Activated CD4-positive, alpha-beta T cell treated with anti-CD3 and anti-CD28 coated beads, Interleukin-2, amount 10 ng/mL, durations not matched to agents 24 days and 14 days (primary cell): Measurements from ENCODE around the gene CALML4. TPM values are rescaled to one million over a fixed set of nuclear protein-coding genes. Genes with fewer than 3 reads are reported as not detected.
"Not testable (repeated sequence)": the region's sequence is repeated elsewhere in the genome, so short reads cannot be mapped to it uniquely, and the experiment has no call there.

ENCODE experiments used
- DNase-seq: peaks from one replicate; pipeline ENCODE4 v3.0.0; 2022
- H3K27ac Mint-ChIP-seq: one replicate; pipeline ENCODE4 v1.8.0; 2022; ENCODE audit warnings: mild to moderate bottlenecking, mixed read lengths
- H3K27me3 Mint-ChIP-seq: one replicate; pipeline ENCODE4 v1.8.0; 2022; ENCODE audit warnings: mixed read lengths
- H3K36me3 Mint-ChIP-seq: one replicate; pipeline ENCODE4 v1.8.0; 2022; ENCODE audit warnings: low read depth, mild to moderate bottlenecking, mixed read lengths
- H3K4me1 Mint-ChIP-seq: one replicate; pipeline ENCODE4 v1.8.0; 2021; ENCODE audit warnings: mixed read lengths
- H3K4me3 Mint-ChIP-seq: one replicate; pipeline ENCODE4 v1.8.0; 2022; ENCODE audit warnings: mild to moderate bottlenecking, moderate library complexity, mixed read lengths
- H3K9me3 Mint-ChIP-seq: one replicate; pipeline ENCODE4 v1.8.0; 2021; ENCODE audit warnings: mixed read lengths
- intact Hi-C: fragments of 100-400 bp; cut with micrococcal nuclease; formaldehyde crosslinking; loops from one replicate; pipeline ENCODE4 v1.15.1; 2023
- total RNA-seq: library from RNA; stranded (reverse); gene quantifications from 2 replicates; pipeline ENCODE4 v1.2.3, GENCODE V29; 2022

The CALML4 gene
- 14.6 and 16.5 TPM in 2 replicates for total RNA-seq

DNA sequence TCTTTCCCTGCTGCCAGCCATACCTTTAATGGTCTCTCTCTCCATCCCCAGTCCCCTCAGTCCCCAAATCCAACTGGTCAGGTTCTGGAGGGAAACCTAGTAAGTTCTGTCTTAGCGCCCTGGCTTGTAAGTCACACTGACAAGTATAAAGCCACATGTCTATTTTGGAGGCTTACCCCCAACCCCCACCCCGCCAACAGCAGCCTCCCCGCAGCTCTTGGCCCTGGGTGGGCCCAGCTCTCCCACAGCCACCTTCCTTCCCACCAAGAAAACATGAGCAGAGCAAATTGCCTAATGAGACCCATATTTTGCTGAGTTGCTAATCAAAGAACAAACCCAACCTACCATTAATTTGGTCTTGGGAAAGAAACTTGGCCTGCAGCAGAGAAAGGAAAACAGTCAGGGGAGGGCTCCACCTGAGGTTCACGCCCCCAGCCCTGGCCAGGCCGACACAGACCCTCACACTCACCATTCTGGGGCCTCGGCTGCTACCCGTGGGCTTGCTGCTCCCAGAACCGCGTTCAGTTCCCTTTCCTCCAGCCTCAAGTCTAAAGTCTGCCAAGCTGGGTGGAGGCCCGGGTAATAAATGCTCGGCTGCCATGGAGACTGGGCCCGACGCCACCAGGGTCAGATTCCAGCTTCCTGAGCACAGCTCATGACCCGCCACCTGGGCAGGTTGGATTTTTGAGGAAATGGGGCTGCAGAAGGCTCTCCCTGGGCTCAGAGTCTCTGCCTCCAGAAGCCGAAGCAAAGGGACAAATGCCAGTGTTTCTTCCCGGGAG is at the start of gene CALML4:
Gene CALML4, minus strand, starts transcription at position 557 of the 782 bp plus-strand sequence. Its CDS starts 85 bp downstream, at position 472.
- Mint-ChIP-seq H3K9me3 (no peaks in the 10 kb centered on the region), H3K36me3 (peaks cover 18% of the 10 kb centered on the region), H3K4me3 (peak within 1 kb of the TSS; percentile 73), H3K27me3 (no peaks in the 10 kb centered on the region), H3K4me1 (peaks cover 39% of the 10 kb centered on the region), H3K27ac (peak within 1 kb of the TSS; percentile 79)
- DNase-seq = no peak
- intact Hi-C loops = no loop called here

DNA sequence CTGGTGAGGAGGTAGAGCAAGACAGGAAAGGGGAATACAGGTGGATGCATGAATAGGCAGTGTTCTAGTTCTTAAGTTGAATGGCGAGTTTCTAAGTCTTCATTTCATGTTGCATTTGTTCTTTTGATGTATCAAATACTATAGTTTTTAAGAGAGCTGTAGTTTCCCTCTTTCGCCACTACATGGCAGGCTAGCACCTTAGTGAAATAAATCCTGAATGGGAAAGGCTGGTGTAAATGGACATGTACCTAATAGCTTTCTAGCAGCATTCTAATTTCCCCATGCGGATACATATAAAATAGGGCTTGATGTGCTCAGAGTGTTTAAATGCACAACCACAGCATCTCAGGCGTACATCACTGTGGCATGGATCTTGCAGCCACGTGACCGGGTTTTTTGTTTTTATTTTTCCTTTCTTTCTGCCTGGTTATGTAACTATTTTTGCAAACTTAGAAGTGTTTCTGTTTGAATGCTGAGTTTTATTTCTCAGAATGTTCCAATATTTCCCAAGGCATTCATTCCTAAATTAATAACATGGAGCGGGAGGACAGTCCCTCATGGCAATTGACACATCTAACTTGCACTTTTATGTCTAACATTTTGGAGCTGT is 47.9 kb upstream of the CALML4 start:
- peak; percentile 84 for DNase-seq
- no peaks in the 10 kb centered on the region for H3K9me3 Mint-ChIP-seq
- intact Hi-C loops = loop anchor here (1.0 to 10.0 kb wide), 3 partner anchors 53 to 422 kb away; no protein-coding TSS in a partner anchor
- H3K36me3 Mint-ChIP-seq = no peaks in the 10 kb centered on the region
- no peak overlapping the region for H3K27ac Mint-ChIP-seq
- no peak overlapping the region for H3K4me3 Mint-ChIP-seq
- H3K27me3 Mint-ChIP-seq = peaks cover 31% of the 10 kb centered on the region
- H3K4me1 Mint-ChIP-seq = peaks cover 8% of the 10 kb centered on the region

- no peak overlapping the region for H3K27ac Mint-ChIP-seq
- H3K4me1 Mint-ChIP-seq = peaks cover 4% of the 10 kb centered on the region
- intact Hi-C loops = no loop called here
- H3K9me3 Mint-ChIP-seq = peaks cover 7% of the 10 kb centered on the region
- no peak overlapping the region for H3K4me3 Mint-ChIP-seq
- peaks cover 1% of the 10 kb centered on the region for H3K36me3 Mint-ChIP-seq
- DNase-seq = no peak
- H3K27me3 Mint-ChIP-seq = peaks cover 36% of the 10 kb centered on the region
Observed at GRCh38 chr15:68249058-68249713, 44.1 kb upstream of the CALML4 start.

- Mint-ChIP-seq H3K4me1 (peaks cover 2% of the 10 kb centered on the region), H3K36me3 (peaks cover 1% of the 10 kb centered on the region), H3K9me3 (peaks cover 8% of the 10 kb centered on the region), H3K27me3 (peaks cover 27% of the 10 kb centered on the region), H3K4me3 (no peak overlapping the region), H3K27ac (no peak overlapping the region)
- intact Hi-C loops = no loop called here
- no peak for DNase-seq
Observed at GRCh38 chr15:68244235-68244634, 39.1 kb upstream of the CALML4 start.

DNA sequence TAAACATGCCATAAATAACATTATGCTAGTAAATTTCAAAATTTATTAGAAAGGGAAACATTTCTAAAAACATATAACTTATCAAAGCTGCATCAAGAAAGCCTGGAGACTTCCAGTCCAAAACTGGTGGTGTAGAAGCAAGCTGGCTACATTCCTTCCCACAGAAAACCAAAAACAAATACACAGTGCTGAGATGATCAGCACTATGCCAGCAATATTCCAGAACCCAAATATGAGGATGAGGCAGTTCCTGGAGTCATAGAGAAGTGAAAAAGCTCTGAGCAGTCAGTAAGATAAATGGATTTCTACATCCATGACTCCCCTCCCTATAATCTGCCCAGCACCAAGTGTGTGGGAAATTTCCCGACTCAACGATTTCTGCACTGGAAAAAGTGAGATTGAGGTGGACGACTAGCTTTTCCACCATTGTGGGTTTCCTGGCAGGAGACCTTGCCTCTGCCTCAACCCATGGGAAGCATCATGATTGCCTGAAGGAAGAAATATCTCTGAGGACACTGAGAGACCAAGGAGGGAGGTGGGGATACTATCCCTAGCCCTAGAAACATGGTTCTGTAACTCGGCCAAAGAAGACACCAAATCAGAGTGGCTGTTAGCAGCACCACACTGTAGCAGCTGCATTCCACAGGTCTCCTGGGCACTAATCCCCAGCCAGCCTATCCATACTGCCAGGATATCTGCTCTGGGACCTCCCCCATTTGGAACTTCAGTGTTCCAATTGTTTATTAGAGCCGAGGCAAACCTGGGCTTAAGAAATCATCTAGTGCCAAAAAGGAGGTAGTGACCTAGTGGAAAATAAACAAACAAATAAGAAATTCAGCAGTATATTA is 36.2 kb upstream of the CALML4 start:
- peaks cover 16% of the 10 kb centered on the region for H3K27me3 Mint-ChIP-seq
- H3K4me1 Mint-ChIP-seq = no peaks in the 10 kb centered on the region
- no peak overlapping the region for H3K27ac Mint-ChIP-seq
- H3K4me3 Mint-ChIP-seq = no peak overlapping the region
- DNase-seq = peak; percentile 29
- peaks cover 1% of the 10 kb centered on the region for H3K36me3 Mint-ChIP-seq
- H3K9me3 Mint-ChIP-seq = peaks cover 8% of the 10 kb centered on the region
- intact Hi-C loops = no loop called here

GRCh38 chr15:68239025-68239424 is 33.9 kb upstream of the CALML4 start:
- Mint-ChIP-seq H3K9me3 (no peaks in the 10 kb centered on the region), H3K27me3 (peaks cover 7% of the 10 kb centered on the region), H3K36me3 (no peaks in the 10 kb centered on the region), H3K4me1 (no peaks in the 10 kb centered on the region), H3K4me3 (no peak overlapping the region), H3K27ac (no peak overlapping the region)
- no peak for DNase-seq
- intact Hi-C loops = no loop called here

DNA sequence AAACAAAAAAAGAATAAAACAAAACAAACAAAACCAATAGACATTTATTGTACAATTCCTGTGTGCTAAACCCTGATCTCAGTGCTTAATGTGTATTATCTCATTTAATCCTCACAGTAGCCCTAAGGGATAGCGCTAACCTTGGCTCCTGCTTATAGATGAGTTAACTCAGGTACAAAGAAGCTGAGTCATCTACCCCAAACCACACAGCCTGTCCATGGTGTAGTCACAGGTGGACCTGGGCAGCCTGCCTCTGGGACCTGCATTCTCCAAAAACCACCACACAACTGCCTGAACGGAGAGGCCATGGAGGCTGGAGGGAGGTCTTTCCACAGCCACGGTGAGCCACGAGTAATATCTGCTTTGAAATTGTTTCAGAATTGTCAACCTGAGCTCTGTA is 29.9 kb upstream of the CALML4 start:
- H3K4me3 Mint-ChIP-seq = no peak overlapping the region
- no peak overlapping the region for H3K27ac Mint-ChIP-seq

DNA sequence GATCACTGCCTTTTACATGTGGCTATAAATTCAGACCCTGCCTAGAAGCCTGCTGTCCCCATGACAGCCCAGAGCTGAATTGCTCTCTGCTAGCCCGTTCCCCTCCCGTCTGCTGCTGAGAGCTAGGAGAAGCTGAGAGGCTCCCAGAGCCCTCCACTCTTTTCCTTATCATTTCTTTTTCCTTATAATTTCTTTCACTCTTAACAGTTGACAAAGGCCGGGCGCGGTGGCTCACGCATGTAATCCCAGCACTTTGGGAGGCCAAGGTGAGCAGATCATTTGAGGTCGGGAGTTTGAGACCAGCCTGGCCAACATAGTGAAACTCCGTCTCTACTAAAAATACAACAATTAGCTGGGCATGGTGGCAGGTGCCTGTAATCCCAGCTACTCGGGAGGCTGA is 29.4 kb upstream of the CALML4 start:
- peak; percentile 43 for DNase-seq
- peaks cover 11% of the 10 kb centered on the region for H3K4me1 Mint-ChIP-seq
- H3K4me3 Mint-ChIP-seq, H3K36me3 Mint-ChIP-seq, H3K27ac Mint-ChIP-seq, H3K9me3 Mint-ChIP-seq, intact Hi-C loops: not testable (repeated sequence)
- H3K27me3 Mint-ChIP-seq = peaks cover 14% of the 10 kb centered on the region

More for the DNA sequence above, 29.9 kb upstream of the CALML4 start:
- peaks cover 14% of the 10 kb centered on the region for H3K27me3 Mint-ChIP-seq
- intact Hi-C loops = no loop called here
- no peaks in the 10 kb centered on the region for H3K9me3 Mint-ChIP-seq
- peak; percentile 40 for DNase-seq
- H3K36me3 Mint-ChIP-seq = no peaks in the 10 kb centered on the region
- peaks cover 8% of the 10 kb centered on the region for H3K4me1 Mint-ChIP-seq

- Mint-ChIP-seq H3K4me1 (peaks cover 11% of the 10 kb centered on the region), H3K4me3 (no peak overlapping the region), H3K27ac (no peak overlapping the region), H3K9me3 (no peaks in the 10 kb centered on the region), H3K27me3 (peaks cover 14% of the 10 kb centered on the region), H3K36me3 (no peaks in the 10 kb centered on the region)
- no peak for DNase-seq
- intact Hi-C loops = no loop called here
Observed at GRCh38 chr15:68234060-68234459, 28.9 kb upstream of the CALML4 start.

DNA sequence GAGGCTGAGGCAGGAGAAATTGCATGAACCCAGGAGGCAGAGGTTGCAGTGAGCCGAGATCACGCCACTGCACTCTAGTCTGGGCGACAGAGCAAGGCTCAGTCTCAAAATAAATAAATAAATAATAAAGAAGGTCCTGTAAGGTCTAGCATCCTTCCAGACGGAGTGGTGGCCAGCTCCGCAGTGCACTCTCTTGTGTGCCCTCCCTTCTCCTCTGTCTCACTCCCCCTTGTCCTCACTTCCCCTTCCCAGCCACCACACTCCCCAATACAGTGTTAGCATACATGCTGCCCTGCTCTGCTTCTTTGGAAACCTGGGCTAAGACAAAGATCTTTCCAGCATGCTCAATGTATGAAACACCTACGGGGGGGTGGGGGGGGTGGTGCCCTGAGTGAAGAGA is 27.8 kb upstream of the CALML4 start:
- Mint-ChIP-seq H3K36me3 (peaks cover 8% of the 10 kb centered on the region), H3K27me3 (peaks cover 11% of the 10 kb centered on the region), H3K4me1 (peaks cover 19% of the 10 kb centered on the region), H3K4me3 (no peak overlapping the region), H3K27ac (no peak overlapping the region), H3K9me3 (no peaks in the 10 kb centered on the region)
- intact Hi-C loops = no loop called here
- no peak for DNase-seq

DNA sequence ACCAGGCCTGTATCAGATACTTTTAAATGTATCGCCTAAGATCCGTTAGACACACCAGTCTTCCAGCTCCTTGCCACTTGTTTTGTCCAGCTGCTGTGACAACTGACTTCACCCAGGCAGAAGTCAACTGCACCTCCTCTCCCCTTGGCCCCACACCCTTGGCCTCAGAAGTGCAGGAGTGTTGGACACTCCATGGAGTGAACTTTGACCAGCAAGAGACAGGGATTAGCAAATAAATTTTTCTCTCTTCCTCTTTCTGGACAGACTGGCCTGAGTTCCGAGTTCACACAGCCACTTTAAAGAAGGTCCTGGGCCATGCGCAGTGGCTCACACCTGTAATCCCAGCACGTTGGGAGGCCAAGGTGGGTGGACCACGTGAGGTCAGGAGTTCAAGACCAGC is 27.3 kb upstream of the CALML4 start:
- peaks cover 10% of the 10 kb centered on the region for H3K27me3 Mint-ChIP-seq
- H3K4me3 Mint-ChIP-seq = no peak overlapping the region
- no peaks in the 10 kb centered on the region for H3K9me3 Mint-ChIP-seq
- DNase-seq = no peak
- H3K36me3 Mint-ChIP-seq = peaks cover 11% of the 10 kb centered on the region
- H3K4me1 Mint-ChIP-seq = peaks cover 24% of the 10 kb centered on the region
- no peak overlapping the region for H3K27ac Mint-ChIP-seq
- intact Hi-C loops = no loop called here

- Mint-ChIP-seq H3K9me3 (no peaks in the 10 kb centered on the region), H3K4me1 (peaks cover 28% of the 10 kb centered on the region), H3K4me3 (peak overlapping the region; percentile 61), H3K27me3 (peaks cover 7% of the 10 kb centered on the region), H3K36me3 (peaks cover 11% of the 10 kb centered on the region), H3K27ac (peak overlapping the region; percentile 68)
- intact Hi-C loops = no loop called here
- peak; percentile 58 for DNase-seq
Observed at GRCh38 chr15:68231102-68231818, 26.1 kb upstream of the CALML4 start.
